ENCODE data around the gene CRACR2A.

The CRACR2A gene

DNA sequence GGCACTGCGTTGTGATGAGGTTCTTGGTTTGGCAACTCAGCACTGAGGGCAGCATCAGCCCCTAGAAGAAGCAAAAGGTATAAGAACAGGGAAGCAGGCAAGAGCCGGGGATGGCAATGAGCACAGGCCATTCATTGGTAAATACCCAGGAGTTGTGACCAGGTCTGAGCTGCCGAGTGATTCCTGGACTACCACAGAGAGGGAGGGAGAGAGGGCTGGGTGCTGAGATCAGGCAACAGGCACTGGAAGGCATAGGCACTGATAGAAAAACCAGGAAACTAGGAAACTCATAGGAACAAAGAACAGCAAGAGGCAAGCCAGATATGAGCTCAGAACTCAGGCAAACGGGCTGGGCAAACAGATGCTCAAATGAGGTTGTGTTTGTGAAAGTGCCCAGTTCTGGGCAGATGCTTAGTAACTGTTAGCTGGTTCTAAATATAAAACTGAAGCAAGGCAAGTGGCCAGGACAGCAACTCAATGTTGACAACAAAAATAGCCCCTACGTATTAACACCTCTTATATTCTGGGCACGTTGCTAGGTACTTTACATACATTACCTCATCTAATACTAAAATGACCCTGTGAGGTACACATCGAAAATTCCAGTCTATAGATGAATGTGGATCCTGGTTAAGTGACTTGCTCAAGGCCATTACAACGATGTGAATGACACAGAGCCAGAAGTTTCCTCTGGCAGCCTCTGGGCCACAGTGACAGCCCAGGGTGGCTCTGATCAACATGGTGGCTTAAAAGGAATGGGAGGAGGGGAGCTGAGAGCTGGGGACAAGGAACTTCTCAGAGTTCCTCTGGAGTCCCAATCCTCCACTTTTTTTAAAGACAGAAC is 140.8 kb downstream of the CRACR2A start:
- DNase-seq: no peak

DNA sequence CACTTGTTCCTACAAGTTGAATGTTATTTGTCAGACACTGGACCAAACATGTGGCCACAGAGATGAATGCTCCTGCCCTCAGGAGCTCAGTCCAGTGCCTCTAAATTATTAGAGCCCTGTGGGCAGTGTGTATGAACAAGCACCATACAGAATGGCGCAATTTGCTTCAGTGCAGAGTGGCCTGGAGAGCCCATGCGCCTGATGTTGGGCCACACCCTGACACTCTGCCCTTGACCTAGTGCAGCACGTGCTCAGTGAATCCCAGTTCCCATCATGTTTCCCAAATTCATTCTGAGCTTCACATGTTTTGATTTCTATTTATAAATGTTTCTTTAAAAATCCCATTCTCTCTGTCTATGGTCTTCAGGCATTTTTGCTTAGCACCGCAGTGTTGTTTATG is 145.1 kb downstream of the CRACR2A start:
- no peak for DNase-seq

DNA sequence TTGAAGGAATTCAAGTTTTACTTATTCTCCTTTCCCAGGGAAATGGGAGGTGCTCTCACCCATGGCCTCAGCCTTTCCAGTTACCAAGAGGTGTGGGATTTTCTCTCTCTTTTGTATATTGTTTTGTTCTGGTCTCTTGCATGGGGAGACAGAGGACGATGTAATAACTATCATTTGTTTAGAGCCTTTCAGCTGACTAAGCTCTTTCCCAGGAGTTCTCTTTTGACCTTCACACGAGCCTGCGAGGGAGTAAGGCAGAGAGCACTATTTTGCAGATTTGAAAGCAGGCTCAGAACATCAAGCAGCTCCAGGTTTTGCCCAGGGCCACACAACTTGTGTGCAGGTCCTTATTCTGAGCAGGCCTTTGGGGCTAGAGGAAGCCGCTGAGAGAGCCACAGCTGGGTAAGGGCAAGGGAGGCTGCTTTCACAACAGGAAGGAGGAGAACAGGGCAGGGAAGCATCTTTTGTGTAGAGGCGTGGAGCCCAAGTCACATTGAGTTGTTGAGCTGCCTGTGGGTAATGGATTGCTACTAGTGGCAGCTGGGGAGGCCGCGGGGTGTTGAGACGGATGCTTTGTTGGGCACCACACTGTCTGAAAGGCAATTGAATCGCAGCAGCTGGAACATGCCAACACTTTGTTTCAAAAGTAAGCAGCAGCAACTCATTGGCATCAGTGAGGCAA is 145.7 kb downstream of the CRACR2A start:
- DNase-seq: no peak

DNA sequence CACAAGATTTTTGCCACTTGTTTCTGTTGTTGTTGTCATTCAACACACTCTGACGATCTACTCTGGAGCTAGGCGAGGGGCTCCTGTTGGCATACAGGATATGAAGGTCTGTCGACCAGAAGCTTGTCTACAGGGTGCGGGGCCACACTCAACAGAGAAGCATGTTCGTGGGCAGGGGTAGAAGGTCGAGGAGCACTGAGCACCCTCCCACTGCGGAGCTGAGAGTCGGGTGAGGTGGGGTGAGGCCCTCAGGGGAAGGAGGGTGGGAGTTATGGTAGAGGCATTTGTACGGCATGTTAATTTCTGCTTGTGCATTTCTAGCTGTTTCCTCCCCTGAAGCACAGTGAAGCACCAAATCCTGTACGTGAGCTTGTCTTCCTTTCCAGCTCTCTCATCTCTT is 146.8 kb downstream of the CRACR2A start:
- no peak for DNase-seq

DNA sequence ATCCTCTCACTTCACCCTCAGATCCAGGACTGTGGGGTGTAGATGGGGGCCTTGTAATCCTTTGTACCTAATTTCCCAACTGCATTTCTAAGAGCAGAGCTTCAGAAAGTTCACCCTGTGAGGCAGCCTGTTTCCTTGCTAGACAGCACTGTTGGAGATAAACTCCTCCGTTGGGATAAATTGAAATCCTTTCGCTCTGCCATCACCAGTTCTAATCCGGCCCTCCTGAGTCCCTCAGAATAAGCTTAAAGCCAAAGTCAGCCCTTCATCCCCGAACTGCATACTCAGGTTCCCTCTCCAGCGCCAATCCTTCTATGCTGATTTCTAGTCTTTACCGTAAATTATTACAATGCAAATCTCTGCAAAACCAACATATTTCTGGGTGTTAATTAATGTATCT is 147.2 kb downstream of the CRACR2A start:
- DNase-seq: no peak

DNA sequence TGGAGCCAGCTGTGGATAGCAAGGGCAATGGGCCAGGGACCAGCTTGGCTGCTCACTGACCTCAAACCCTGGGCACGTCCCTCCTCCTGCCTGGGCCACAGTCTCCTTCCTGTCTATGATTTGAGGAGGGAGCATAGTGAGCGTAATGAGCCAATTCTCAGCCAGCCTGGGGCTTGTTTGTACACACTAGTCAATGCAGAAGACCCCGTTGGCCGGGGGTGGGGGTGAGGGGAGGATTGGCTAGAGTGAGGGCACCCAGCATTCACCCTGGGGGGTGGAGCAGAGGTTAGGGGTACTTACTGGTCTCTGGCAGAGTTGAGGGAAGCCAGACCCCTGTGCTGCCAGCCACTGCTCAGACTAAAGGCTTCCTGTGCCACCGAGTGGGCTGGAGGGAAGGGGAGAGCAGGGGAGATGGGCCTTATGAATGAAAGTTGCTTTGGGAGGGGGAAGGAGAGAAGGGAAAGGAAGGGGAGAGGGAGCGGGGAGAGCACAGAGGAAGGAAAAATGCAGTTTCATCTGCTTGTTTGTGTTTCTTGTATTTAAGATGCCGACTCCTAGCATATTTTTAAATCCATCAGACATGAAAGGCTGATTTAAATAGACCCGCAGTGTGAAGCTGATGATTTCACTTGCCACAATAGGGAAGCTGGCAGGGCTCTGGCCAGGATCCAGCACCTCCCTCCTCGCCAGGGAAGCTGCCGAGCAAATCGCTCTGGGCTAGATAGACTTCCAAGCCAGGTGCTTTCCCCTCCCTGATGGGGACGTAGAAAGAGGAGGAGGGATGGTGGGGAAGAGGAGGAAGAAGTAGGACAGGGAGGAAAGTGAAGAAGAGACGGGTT is 147.9 kb downstream of the CRACR2A start:
- DNase-seq: peak; percentile 50

DNA sequence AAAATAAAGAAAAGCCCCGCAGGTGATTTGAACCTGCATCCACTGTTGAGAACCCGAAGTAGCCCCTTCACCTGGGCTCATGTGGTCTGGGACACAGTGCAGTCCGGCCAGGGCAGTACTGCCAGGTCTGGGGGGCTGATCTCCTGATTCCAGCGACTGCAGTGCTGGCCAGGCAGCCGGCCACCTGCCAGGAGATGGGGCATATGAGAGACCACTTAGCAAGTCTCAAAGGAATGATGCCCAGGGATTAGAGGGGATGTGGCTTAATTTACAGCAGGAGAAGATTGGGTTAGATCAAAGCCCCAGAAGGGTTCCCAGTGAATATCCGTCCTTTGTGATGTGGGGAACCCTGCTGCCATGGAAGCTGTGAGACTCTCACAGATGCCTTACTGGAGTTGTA is 148.6 kb downstream of the CRACR2A start:
- no peak for DNase-seq

DNA sequence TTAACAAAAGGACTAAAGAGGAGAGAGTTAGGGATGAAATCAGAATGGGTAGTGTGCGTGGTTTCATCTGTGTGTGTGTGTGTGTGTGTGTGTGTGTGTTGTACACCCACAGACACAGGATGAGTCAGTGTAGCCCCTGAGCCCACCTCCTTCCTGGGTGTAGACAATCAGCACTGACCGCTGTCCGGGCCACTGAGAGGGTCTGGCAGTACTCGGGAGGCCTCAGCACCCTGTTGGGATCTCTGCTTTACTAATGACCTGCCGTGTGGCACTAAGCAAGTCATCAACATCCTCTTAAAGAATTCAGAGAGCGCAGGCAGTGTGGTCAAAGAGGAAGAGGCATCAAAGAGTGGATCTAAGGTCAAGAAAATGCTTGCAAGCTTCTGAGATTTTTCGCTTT is 149.3 kb downstream of the CRACR2A start:
- no peak for DNase-seq

DNA sequence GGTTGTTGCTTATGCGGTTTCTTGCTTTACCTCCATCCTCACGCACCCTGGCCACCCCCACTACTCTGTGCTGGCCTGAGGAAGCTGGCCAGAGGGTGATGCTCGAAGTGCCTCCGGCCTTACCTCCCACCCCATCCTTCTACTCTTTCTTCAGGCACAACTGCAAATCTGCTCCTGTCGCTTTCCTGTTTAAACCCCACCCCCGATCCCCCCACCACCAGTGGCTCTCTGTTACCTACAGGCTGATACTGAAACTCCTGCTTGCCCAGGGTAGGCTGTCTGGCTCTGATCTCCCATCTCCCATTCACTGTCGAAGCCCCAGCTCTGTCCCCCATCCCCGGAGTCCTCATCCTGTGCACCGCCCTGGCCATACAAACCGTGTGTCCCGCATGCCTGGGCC is 150.4 kb downstream of the CRACR2A start:
- DNase-seq: no peak

DNA sequence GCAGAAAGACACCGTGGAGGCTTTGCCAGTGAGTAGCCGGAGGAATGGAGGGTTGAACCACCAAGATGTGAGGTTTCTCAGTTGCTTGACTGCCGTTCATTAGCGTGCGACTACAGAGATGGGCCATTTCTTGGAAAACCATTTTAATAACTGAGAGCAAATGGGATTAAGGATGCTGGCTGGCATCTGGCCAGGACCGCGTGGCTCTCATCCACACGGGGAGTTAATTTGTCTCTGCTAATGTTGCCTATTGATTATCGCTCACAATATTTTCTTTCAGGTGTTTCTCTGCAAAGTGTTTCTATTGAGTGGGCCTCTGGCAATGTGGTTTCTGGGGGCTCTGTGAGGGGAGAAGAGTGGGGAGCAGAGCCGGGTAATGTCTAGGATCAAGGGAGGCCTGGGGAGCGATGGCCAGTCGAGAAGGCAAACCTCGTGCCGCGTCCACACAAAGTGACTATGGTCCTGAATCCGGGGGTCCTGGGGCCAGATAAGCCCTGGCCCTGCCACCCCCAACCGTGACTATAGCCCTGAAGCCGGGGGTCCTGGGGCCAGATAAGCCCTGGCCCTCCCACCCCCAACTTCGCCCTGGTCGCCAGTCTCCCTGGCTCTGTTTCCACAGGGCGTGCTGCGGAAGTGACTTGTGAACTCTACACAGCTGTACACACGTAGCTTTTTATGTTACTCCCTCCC is 151.3 kb downstream of the CRACR2A start:
- DNase-seq: no peak

DNA sequence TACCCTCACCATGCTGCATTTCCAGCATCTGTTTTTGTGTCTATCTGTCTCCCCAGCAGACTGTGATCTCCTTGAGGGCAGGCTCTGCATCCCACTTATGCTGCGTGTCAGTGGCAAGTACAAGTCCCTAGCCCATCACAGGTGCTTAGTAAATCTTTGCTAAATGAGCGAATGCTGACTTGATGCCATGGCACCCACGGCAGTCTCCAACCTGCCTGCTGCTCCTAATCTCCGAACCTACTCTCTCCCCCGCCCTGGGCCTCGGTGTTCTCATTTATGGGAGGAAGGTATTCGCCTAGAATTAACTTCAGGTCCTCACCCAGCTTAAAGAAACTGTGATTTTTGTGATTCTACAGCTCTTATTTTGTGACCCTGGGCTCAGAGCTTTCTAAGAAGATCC is 152.0 kb downstream of the CRACR2A start:
- no peak for DNase-seq

DNA sequence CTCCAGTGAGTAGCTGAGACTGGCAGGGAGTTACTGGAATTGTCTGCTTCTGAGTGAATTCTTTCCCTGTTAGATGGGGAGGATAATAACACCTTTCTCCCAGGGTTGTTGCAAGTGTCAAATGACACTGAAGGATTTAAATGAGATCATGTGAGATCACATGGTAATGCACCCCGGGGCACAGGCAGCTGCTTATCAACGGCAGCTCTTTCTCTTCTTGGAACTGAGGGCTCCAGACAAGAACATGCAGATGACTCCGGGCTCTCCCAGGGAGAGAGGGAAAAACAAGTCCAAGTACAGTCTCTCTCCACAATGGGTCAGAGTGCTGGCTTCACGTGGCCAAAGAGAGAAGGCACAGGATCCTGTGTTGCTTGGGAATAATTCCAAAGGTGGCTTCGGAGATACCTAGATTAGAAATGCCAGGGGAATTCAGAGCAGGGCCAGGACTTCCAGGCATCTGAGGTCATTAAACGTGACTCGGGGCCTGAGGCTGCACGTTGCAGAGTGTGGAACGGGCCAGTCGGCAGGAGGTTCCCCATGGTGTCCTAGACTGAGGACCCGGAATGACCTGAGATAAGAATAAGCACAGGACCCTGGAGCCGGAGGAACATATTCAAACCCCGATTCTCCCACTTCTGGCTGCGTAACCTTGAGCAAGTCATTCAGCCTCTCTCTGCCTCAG is 152.7 kb downstream of the CRACR2A start:
- DNase-seq: peak; percentile 9

DNA sequence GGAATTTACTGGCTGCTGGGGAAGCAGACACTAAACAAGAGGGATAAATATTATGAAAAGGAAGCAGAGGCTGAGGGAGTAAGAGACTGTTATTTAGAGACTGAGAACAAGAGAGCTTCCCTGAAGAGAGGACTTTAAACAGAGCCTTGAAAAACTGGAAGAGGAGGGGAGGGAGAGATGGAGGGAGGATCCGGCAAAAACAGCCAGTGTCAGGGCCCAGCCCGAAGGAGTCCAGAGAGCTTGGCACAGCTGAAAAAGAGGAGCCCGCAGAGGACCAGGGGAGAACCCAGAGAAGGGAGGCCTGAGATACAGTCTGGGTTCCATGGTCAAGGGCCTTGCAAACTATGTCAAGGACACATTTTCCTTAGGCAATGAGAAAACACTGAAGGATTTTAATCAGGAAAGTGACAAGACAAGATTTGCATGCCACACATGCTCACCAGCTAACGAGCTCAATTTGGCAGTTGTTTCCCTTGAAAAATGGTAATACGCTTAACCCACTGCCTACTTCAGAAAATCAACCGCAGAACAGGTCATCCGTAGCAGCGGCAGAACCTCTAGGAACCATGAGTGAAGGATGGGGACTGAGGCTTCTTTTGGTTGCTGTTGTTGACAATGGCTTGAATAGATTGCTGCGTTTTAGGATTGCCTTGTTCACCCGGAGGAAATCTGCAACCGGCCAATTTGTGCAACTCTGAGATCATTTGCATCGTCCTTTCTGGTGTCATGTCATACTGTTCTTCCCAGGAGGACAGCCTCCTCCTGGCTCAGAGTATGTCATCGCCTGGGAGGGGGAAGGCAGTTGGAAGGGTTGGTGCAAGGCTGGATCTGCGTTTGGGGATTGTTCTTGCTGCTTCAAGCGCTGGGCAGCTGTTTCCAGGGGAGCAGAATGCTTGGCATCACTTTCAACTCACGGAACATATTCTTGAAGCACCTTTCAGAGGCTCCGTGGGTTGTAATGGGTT is 153.7 kb downstream of the CRACR2A start:
- no peak for DNase-seq

DNA sequence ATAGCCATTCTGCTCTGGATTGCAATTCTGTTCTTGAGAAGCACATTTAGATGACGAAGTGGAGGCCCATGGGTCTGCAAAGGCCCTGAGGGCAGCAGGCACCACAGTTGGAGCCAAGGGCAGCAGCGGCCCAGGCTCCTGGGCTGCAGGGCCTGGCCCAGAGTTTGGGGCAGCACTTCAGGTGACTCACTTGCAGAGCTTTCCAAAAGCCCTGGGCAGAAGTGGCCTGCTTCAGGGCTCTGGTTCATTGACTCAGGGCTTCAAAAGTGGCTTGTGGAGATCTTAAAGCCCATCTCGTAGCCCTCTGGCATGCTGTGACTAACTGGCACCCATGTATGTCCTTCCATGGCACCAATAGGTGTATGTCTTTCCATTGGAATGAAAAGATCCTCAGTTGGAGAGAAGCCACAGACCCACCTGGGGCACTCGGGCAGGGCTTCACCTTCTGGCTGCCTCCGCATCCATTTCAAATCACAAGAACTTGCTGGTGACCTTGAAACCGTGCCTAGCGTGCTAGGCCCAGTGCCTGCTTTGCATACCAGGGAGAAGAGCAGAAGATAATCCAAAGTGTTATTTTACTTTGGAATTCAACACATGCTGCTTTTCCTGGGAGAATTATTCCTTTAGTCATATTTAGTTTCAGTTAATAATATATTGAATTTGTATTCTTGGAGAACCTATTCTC is 155.2 kb downstream of the CRACR2A start:
- DNase-seq: no peak

DNA sequence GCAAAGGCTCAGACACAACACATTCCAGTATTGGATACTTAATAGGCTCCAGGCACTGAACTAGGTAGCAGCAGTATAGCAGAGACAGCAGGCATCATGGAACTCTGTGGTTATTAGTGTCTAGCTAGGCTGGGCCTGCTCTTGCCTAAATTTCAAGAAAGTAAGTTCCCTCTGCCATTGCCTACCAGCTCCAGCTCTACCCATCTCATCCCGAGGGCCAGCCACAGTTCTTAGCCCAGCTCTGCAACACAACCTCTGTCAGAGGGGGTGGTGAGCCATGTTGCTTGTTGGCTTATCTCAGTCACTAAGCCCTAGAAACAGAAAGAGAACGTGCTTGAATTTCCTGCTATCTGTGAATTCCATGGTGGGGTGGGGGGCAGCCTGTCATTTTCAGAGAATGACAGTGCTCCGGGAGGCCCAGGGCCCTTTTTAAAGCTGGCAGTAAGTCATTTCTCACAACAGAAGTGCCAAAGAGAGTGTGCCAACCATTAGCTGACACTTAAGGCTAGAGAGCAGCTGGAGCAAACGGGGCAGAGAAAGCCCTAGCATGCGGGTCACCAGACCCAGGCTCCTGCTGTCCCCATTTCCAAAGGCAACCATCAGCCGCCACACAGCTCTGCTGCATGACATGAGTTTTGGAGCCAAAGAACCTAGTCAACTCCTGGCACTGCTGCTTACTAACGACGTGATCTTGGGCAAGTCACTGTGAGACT is 156.1 kb downstream of the CRACR2A start:
- no peak for DNase-seq

DNA sequence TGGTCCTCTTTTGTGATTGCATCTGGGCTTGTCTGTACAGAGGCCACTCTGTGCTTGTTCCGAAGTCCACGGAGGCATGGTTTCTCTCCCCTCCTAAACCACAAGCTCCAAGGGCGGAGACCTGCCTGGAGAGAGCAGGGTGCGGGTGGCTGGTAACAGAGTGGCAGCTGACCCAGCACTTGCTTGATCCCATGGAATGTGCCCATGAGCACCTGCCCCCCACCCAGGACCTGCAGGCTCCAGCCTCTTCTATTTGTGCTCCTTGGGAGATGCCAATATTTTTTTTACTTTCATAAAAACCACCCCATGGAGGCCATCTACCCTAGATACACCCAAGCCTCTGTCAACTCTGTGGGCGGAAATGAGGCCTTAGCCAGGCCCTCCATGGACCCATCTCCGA is 157.2 kb downstream of the CRACR2A start:
- DNase-seq: no peak

DNA sequence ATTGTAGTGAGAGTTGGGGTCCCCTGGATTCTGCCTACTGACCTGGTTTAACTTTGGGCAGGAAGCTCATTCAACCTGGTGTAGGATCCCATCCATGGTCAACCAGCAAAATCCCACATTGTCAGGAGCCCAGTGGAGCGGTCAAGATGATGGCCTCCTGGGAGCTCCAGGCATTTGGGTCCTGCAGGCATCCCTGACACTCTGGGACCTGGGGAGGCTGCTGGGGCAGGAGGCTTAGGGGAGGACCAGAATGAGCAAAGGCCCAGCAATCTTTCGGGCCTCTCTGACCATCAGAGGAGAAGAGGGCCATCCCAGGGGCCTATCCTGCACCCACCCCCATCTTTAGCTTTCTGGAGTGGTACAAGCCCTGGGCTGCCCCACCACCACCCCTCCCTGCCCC is 157.9 kb downstream of the CRACR2A start:
- no peak for DNase-seq

DNA sequence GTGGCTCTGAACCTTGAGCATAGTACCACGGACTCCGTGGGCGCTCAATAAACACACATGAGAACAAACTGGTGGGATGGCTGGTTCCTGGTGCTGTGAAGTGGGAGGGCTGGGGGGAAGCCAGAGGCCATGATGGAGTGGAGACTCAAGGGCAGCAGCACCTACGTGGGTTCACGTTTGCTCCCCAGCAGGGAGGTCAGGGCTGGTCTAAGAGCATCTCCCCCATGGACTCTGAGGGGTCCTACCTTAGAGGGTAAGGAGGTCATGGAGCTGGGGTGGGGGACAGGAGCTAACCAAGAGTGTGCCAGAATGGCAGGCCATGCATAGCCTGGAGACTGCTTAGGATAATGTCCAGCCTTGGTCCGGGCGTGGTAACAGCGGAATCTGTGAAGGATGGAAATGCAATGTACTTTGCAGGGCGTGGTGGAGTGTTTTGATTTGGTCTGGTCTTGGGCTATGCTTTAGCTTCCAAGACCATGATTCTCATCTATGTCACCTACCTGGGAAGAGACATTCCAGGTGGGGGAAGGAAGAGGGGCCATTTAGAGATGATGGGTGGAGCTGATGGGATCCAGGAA is 158.9 kb downstream of the CRACR2A start:
- no peak for DNase-seq

DNA sequence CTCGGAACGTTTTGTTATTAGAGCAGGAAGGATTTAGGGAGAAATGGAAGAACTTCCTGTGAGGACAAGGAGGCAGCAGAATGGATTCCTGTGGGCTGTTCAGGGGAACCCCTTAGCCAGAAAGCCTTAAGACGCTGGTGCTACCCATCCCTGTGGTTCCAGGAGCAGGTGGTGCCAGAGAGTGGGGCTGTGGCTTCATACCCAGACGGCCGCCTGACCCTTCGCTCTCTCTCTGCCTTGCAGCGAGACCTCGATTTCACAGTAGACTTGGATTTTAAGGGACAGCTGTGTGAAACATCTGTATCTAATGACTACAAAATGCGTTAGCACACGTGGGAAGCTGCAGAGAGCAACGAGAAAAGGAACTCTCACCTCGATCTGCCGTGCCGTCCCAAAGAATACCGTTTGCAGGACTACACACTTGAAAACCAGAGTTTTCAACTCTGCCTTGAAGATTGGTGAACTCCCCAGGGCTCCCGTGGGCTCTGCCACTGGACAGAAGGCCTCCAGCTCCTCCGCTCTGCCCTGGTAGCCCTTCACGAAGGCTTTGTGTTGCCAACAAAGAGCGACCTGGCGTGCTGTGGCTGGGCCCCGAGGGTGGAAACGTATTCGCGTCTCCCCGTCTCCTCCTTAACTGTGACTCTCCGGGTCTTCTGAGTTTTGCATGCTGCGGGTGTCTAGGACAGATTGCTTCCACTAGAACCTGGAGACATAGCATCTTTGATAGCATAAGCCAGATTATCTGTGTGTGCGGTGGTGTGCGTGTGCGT is 159.9 kb downstream of the CRACR2A start:
- no peak for DNase-seq
